ENCODE results near the gene SYNDIG1. TPM values are rescaled to one million over a fixed set of nuclear protein-coding genes. Genes with fewer than 3 reads are reported as not detected.

SYNDIG1 gene
- total RNA-seq, 8 experiments from 2014 or later = 5.0 to 64.6 (median 11.3) TPM

DNA sequence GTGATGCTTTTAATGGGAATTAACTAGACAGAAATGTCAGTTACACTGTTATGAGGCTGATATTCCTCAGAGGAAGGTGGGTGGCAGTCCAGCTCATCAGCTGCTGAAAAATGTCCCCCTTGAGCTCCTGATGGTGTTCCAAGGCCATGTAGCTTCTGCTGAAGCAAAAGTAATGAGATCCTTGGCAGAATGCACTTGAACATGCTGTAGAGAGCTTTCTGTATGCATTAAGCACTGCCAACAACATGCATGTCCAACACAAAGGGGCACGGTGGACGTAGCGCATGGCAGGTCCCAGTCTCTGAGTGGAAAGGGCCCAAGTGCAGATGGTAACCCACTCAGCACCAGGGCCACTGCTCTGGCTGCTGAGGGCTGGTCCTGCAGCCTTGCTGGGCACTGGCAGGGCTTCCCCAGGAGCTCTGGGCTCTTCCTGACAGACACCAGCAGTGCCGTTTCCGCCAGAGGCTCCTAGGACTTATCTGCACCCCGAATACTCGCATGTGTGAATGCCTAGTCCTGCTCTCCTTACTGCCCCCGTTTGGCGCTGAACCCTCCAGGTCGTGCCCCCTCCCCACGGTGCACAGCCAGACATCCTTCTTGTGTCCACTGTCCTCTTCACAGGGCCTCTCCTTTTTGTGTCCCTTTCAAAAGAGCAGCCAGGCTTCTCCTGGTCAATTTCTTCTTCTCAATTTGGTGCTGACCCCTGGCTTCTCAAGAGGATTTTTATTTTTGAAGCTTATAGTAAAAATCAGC, 18.6 kb upstream of the SYNDIG1 start:
- in situ Hi-C loops (cut with MboI; ENCODE audit: low pct_unique_long_range_greater_than_20kb in 2 of 9, low sequenced_read_pairs in 9 of 9, unreplicated experiment in 9 of 9) = loop anchor here in 1 of 9 experiments (25.0 kb wide), 1 partner anchor 288 kb away; no protein-coding TSS in a partner anchor
- H3K4me1 ChIP-seq (replicated peaks in 1 of 2) = peaks cover 15 to 18% of the 10 kb centered on the region in 2 donors
- no peak overlapping the region for H3K4me3 ChIP-seq
- ATAC-seq (replicated peaks in 6 of 8) = no peak
- H3K27ac ChIP-seq = no peak overlapping the region
- WGBS, 10 experiments = 20 to 100% (median 80%) methylated on average over 1 to 4 of the region's 11 CpGs; no CpG with 5 or more reads in 5 of the 10 experiments

DNA sequence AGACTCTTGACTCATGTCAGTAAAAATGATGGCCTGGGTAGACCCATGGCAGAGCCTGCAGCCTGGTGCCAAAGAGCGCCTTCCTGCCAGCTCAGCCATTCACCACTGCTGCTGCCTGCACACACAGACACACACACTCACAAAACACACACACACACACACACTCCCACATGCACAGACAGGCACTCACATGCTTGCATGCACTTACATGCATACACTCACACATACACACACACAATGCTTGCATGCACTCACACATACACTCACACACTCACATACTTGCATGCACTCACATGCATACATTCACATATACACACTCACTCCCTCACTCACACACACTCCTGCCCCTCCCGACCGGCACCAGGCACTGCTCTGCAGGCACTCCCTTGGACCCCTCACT, 18.0 kb upstream of the SYNDIG1 start:
- WGBS, 10 experiments = 60 to 100% (median 71%) methylated on average over 1 to 3 of the region's 3 CpGs; no CpG with 5 or more reads in 6 of the 10 experiments
- in situ Hi-C loops (cut with MboI; ENCODE audit: low pct_unique_long_range_greater_than_20kb in 2 of 9, low sequenced_read_pairs in 9 of 9, unreplicated experiment in 9 of 9) = loop anchor here in 1 of 9 experiments (25.0 kb wide), 1 partner anchor 289 kb away; no protein-coding TSS in a partner anchor

DNA sequence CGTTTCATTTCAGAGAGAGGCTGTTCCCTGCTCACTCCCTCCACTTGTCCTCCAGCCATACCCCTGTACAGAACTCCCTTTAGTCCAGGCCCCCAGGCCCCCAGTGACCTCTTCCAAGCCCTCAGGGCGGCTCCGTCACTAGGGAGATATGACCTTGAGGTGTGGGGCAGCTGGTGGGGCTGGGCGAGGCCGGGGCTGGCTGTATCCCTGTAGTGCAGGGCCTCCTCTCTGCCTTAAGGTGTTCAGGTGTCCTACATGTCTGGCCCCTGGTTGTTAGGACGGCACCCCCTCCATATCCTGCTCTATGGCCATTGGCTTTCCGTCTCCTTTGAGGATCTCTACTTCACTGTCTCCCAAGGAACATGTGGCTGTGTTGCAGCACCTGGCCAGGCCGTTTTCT, 17.4 kb upstream of the SYNDIG1 start:
- WGBS, 10 experiments = 13 to 75% (median 50%) methylated on average over 2 to 3 of the region's 8 CpGs; no CpG with 5 or more reads in 7 of the 10 experiments
- Histone ChIP-seq H3K4me1 (replicated peaks in 1 of 2) (peaks cover 27 to 29% of the 10 kb centered on the region in 2 donors), H3K27ac (no peak overlapping the region), H3K4me3 (no peak overlapping the region)
- no peak for ATAC-seq (replicated peaks in 6 of 8)
- in situ Hi-C loops (cut with MboI; ENCODE audit: low pct_unique_long_range_greater_than_20kb in 2 of 9, low sequenced_read_pairs in 9 of 9, unreplicated experiment in 9 of 9) = loop anchor here in 1 of 9 experiments (25.0 kb wide), 1 partner anchor 290 kb away; no protein-coding TSS in a partner anchor

More for the DNA sequence above, 18.0 kb upstream of the SYNDIG1 start:
- Histone ChIP-seq H3K4me1 (replicated peaks in 1 of 2) (peaks cover 21 to 24% of the 10 kb centered on the region in 2 donors), H3K27ac (no peak overlapping the region), H3K4me3 (no peak overlapping the region)
- ATAC-seq (replicated peaks in 6 of 8) = no peak

- H3K27ac ChIP-seq = no peak overlapping the region
- 36 to 100% (median 82%) methylated on average over 1 to 5 of the region's 9 CpGs; no CpG with 5 or more reads in 5 of the 10 experiments for WGBS, 10 experiments
- H3K4me3 ChIP-seq = no peak overlapping the region
- peaks cover 29% of the 10 kb centered on the region in 2 donors for H3K4me1 ChIP-seq (replicated peaks in 1 of 2)
- in situ Hi-C loops (cut with MboI; ENCODE audit: low pct_unique_long_range_greater_than_20kb in 2 of 9, low sequenced_read_pairs in 9 of 9, unreplicated experiment in 9 of 9) = loop anchor here in 1 of 9 experiments (25.0 kb wide), 1 partner anchor 290 kb away; no protein-coding TSS in a partner anchor
- peak in 3 of 8 experiments; percentile 58 to 79 (median 59) for ATAC-seq (replicated peaks in 6 of 8)
Observed at GRCh38 chr20:24452498-24453127, 16.8 kb upstream of the SYNDIG1 start.

DNA sequence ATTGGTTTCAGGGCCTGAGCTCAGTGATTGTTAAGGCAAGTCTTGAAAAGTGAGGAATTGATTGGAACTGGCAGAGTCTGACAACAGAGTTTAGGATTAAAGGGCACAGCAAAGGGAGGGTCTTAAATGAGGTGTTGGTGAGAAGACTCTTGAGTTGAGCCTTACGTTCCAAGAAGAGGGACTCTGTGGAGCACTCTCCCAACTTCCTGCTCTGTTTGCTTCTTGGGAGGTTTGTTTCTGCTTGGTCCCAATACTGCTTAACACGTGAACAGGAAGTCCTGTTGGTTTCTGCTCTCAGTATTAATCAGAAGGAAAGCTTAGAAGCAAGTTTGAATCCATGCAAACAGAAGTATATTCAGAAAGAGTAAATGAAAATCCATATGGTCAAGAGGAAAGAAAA, 15.6 kb upstream of the SYNDIG1 start:
- Histone ChIP-seq H3K4me1 (replicated peaks in 1 of 2) (peaks cover 29% of the 10 kb centered on the region in 2 donors), H3K27ac (no peak overlapping the region), H3K4me3 (no peak overlapping the region)
- WGBS, 10 experiments = 47 to 93% (median 73%) methylated on average over 1 to 2 of the region's 2 CpGs; no CpG with 5 or more reads in 1 of the 10 experiments
- ATAC-seq (replicated peaks in 6 of 8) = no peak
- in situ Hi-C loops (cut with MboI; ENCODE audit: low pct_unique_long_range_greater_than_20kb in 2 of 9, low sequenced_read_pairs in 9 of 9, unreplicated experiment in 9 of 9) = loop anchor here in 1 of 9 experiments (25.0 kb wide), 1 partner anchor 292 kb away; no protein-coding TSS in a partner anchor

- peak in 3 of 8 experiments; percentile 17 to 43 (median 25) for ATAC-seq (replicated peaks in 6 of 8)
- no peak overlapping the region for H3K4me3 ChIP-seq
- peak overlapping the region; percentile 65 to 93 for H3K27ac ChIP-seq
- 35 to 64% (median 53%) methylated on average over 1 to 5 of the region's 6 CpGs; no CpG with 5 or more reads in 2 of the 10 experiments for whole genome bisulfite sequencing, 10 experiments
- peaks cover 29% of the 10 kb centered on the region in 2 donors for H3K4me1 ChIP-seq (replicated peaks in 1 of 2)
- in situ Hi-C loops (cut with MboI; ENCODE audit: low pct_unique_long_range_greater_than_20kb in 2 of 9, low sequenced_read_pairs in 9 of 9, unreplicated experiment in 9 of 9) = loop anchor here in 1 of 9 experiments (25.0 kb wide), 1 partner anchor 293 kb away; no protein-coding TSS in a partner anchor
Observed at GRCh38 chr20:24455081-24455480, 14.3 kb upstream of the SYNDIG1 start.

DNA sequence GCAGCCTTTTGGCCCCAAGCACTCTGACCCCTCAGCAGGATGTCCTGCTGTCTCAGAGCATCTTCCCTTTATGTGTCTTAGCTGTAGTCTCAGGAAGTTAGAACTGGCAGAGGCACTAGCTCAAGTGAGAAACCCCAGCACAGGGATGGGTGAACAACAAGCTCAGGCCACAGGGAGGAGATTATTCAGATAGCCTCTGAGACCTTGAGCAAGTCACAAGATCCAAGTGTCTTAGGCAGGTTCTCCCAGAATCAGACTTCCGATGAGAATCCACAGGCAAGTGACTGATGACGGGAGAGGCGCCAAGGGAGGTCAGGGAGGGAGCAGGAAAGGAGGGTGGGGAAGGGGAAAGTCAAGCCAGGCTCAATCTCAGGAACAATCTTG, 13.0 kb upstream of the SYNDIG1 start:
- H3K27ac ChIP-seq = peak overlapping the region in 1 of 2 donors; percentile 93
- ATAC-seq (replicated peaks in 6 of 8) = peak in 7 of 8 experiments; percentile 34 to 67 (median 44)
- no peak overlapping the region for H3K4me3 ChIP-seq
- WGBS, 10 experiments = 90 to 100% (median 93%) methylated on average over 1 to 2 of the region's 3 CpGs; no CpG with 5 or more reads in 7 of the 10 experiments
- H3K4me1 ChIP-seq (replicated peaks in 1 of 2) = peaks cover 23 to 25% of the 10 kb centered on the region in 2 donors
- in situ Hi-C loops (cut with MboI; ENCODE audit: low pct_unique_long_range_greater_than_20kb in 2 of 9, low sequenced_read_pairs in 9 of 9, unreplicated experiment in 9 of 9) = loop anchor here in 1 of 9 experiments (25.0 kb wide), 1 partner anchor 294 kb away; no protein-coding TSS in a partner anchor

DNA sequence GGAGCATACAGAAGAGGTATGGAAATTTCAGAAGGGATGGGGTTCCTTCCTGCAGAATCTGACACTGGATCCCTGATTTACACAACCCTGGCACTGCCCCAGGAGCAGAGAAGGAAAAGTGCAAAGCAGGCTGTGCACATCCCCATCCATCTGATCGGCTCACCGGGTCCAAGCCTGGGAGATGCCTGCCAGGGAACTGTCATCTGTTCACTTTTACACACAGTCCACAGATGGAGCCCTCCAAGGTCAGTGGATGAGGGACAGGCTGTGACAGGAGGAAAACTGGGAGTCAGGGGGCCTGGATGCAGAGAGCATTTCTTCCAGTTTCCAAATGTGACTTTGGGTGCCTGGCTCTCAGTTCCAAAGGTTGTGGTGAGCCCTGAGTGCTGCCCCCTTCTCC, 11.0 kb upstream of the SYNDIG1 start:
- WGBS, 10 experiments = 83 to 90% (median 90%) methylated on average over 2 of the region's 2 CpGs; no CpG with 5 or more reads in 7 of the 10 experiments
- Histone ChIP-seq H3K4me1 (replicated peaks in 1 of 2) (peaks cover 31 to 36% of the 10 kb centered on the region in 2 donors), H3K27ac (no peak overlapping the region), H3K4me3 (no peak overlapping the region)
- in situ Hi-C loops (cut with MboI; ENCODE audit: low pct_unique_long_range_greater_than_20kb in 2 of 9, low sequenced_read_pairs in 9 of 9, unreplicated experiment in 9 of 9) = loop anchor here in 1 of 9 experiments (25.0 kb wide), 1 partner anchor 296 kb away; no protein-coding TSS in a partner anchor
- ATAC-seq (replicated peaks in 6 of 8) = no peak

DNA sequence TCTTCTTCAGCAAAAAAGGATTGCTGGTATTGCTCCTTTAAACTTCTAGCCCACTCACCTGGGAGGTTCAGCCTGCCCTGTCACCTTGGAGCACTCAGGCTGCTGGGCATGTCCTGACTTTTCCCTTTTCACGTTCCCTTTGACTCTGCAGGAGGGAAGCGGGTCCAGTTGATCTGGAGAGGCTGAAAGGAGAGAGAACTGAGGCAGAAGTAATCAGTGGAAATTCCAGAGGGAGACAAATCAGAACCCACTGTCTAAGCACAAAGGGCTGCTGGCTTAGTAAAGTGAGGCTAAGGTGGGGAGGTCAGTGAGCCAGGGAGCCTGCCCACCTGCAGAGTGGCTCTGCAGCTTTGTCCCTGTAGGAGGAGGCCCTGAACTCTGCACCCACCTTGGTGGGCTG, 9.7 kb upstream of the SYNDIG1 start:
- no peak overlapping the region for H3K4me3 ChIP-seq
- ATAC-seq (replicated peaks in 6 of 8) = no peak
- peaks cover 31 to 34% of the 10 kb centered on the region in 2 donors for H3K4me1 ChIP-seq (replicated peaks in 1 of 2)
- no peak overlapping the region for H3K27ac ChIP-seq
- WGBS, 10 experiments = 40 to 100% (median 86%) methylated on average over 1 to 2 of the region's 2 CpGs; no CpG with 5 or more reads in 3 of the 10 experiments
- in situ Hi-C loops (cut with MboI; ENCODE audit: low pct_unique_long_range_greater_than_20kb in 2 of 9, low sequenced_read_pairs in 9 of 9, unreplicated experiment in 9 of 9) = loop anchor here in 1 of 9 experiments (25.0 kb wide), 1 partner anchor 297 kb away; no protein-coding TSS in a partner anchor

- in situ Hi-C loops (cut with MboI; ENCODE audit: low pct_unique_long_range_greater_than_20kb in 2 of 9, low sequenced_read_pairs in 9 of 9, unreplicated experiment in 9 of 9) = loop anchor here in 1 of 9 experiments (25.0 kb wide), 1 partner anchor 298 kb away; no protein-coding TSS in a partner anchor
- H3K4me3 ChIP-seq = no peak overlapping the region
- peaks cover 21 to 25% of the 10 kb centered on the region in 2 donors for H3K4me1 ChIP-seq (replicated peaks in 1 of 2)
- ATAC-seq (replicated peaks in 6 of 8) = no peak
- H3K27ac ChIP-seq = no peak overlapping the region
- 80 to 100% (median 88%) methylated on average over 2 to 5 of the region's 7 CpGs; no CpG with 5 or more reads in 3 of the 10 experiments for WGBS, 10 experiments
Observed at GRCh38 chr20:24460712-24461111, 8.7 kb upstream of the SYNDIG1 start.

DNA sequence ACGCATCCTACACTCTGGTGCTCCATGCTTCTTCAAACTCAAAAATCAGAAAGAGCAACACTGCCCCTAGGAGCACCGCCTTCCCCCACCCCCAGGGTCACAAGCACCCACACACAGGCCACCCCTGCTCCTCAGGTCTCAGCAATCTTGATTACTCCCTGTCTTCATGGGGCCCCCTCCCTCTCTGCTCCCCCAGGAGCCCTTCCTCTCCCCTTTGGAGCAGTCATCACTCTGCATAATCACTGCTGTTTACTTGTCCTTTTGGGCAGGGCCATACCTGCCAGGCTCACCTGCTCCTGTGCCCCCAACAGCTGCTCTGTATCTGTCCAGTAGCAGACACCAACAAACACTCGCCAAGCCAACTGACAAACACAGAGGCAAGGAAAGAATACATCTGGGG, 7.6 kb upstream of the SYNDIG1 start:
- 80 to 100% (median 100%) methylated on average over 1 to 2 of the region's 3 CpGs; no CpG with 5 or more reads in 5 of the 10 experiments for WGBS, 10 experiments

DNA sequence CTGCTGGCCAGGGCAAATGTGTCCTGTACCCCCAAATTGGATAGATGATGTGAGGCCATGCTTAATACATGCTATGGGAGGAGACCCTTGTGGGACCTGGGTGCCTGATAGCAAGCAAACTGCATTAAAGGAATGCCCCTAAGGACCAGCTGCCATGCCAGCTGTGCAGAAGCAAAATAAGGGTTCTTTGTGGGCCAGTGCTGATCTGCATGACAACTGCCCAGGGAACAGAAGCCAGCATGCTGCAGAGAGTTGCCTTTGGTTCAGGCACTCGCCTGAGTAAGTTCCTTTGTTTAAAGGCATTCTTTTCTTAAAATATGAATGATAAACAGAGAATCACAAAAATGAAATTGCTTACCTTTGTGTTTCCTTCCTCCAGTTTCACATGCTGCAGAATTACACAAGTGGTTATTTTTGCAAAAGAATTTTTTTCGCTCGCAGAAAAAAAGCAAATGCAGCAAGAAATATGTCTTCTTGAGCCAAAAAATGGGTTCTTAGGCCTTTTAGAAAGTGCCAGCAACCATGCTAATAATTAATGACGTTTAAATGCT, 6.9 kb upstream of the SYNDIG1 start:
- 0 to 66% (median 40%) methylated on average over 2 to 4 of the region's 4 CpGs; no CpG with 5 or more reads in 2 of the 10 experiments for WGBS, 10 experiments
- ATAC-seq (replicated peaks in 6 of 8) = peak in 5 of 8 experiments; percentile 36 to 72 (median 64)
- Histone ChIP-seq H3K27ac (no peak overlapping the region), H3K4me1 (replicated peaks in 1 of 2) (peaks cover 6 to 13% of the 10 kb centered on the region in 2 donors), H3K4me3 (no peak overlapping the region)
- in situ Hi-C loops (cut with MboI; ENCODE audit: low pct_unique_long_range_greater_than_20kb in 2 of 9, low sequenced_read_pairs in 9 of 9, unreplicated experiment in 9 of 9) = loop anchor here in 1 of 9 experiments (25.0 kb wide), 1 partner anchor 300 kb away; no protein-coding TSS in a partner anchor

More for the DNA sequence above, 7.6 kb upstream of the SYNDIG1 start:
- H3K27ac ChIP-seq = no peak overlapping the region
- H3K4me1 ChIP-seq (replicated peaks in 1 of 2) = peaks cover 10 to 14% of the 10 kb centered on the region in 2 donors
- ATAC-seq (replicated peaks in 6 of 8) = no peak
- in situ Hi-C loops (cut with MboI; ENCODE audit: low pct_unique_long_range_greater_than_20kb in 2 of 9, low sequenced_read_pairs in 9 of 9, unreplicated experiment in 9 of 9) = loop anchor here in 1 of 9 experiments (25.0 kb wide), 1 partner anchor 300 kb away; no protein-coding TSS in a partner anchor
- H3K4me3 ChIP-seq = no peak overlapping the region
